ENCODE results near the gene ATP5ME. TPM values are rescaled to one million over a fixed set of nuclear protein-coding genes. Genes with fewer than 3 reads are reported as not detected.

Gene ATP5ME
- total RNA-seq, 2 experiments from 2014 or later, result 109 to 126 TPM

GRCh38 chr4:675036-675882, 1.2 kb upstream of the ATP5ME start:
- intact Hi-C loops (cut with DNase I, micrococcal nuclease), result loop anchor here (2.0 to 10.0 kb wide), 5 partner anchors 30 to 1330 kb away; partner anchors contain the start of genes IDUA (in 1 of the 2), NELFA (in 1 of the 2) and PCGF3 (in 1 of the 2)
- H3K36me3 ChIP-seq (ENCODE audit: insufficient read depth, low read length), result peaks cover 22% of the 10 kb centered on the region
- Mint-ChIP-seq H3K27ac (peak overlapping the region; percentile 87), H3K36me3 (ENCODE audit: low read depth) (peaks cover 30% of the 10 kb centered on the region), H3K27me3 (no peaks in the 10 kb centered on the region), H3K9me3 (no peaks in the 10 kb centered on the region), H3K4me3 (peak overlapping the region; percentile 83), H3K4me1 (ENCODE audit: low read depth) (peaks cover 4% of the 10 kb centered on the region)
- TF ChIP-seq, protein P1, sequence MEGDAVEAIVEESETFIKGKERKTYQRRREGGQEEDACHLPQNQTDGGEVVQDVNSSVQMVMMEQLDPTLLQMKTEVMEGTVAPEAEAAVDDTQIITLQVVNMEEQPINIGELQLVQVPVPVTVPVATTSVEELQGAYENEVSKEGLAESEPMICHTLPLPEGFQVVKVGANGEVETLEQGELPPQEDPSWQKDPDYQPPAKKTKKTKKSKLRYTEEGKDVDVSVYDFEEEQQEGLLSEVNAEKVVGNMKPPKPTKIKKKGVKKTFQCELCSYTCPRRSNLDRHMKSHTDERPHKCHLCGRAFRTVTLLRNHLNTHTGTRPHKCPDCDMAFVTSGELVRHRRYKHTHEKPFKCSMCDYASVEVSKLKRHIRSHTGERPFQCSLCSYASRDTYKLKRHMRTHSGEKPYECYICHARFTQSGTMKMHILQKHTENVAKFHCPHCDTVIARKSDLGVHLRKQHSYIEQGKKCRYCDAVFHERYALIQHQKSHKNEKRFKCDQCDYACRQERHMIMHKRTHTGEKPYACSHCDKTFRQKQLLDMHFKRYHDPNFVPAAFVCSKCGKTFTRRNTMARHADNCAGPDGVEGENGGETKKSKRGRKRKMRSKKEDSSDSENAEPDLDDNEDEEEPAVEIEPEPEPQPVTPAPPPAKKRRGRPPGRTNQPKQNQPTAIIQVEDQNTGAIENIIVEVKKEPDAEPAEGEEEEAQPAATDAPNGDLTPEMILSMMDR (IDR thresholded peaks at IDR 0.05), result no peak
- POLR2A ChIA-PET, result interaction anchor here (1.4 to 4.7 kb wide), 3 partner anchors 11 to 381 kb away, joined by 4 to 64 read pairs (median 9); no protein-coding TSS in a partner anchor
- no peaks in the 10 kb centered on the region for H3K27me3 ChIP-seq (ENCODE audit: control insufficient read depth in 1 of 2, insufficient read depth in 2 of 2, low read length in 2 of 2)
- H3K27ac ChIP-seq (ENCODE audit: low read depth in 1 of 2, low read length in 2 of 2), result peak overlapping the region; percentile 85 to 98
- peaks cover 26% of the 10 kb centered on the region for H3K4me1 ChIP-seq (ENCODE audit: insufficient read depth, low read length)
- DNase-seq (no peak), ATAC-seq (ENCODE audit: poor library complexity) (no peak)
- CTCF ChIA-PET, result interaction anchor here (1.2 to 1.6 kb wide), 2 partner anchors 9 to 433 kb away, joined by 3 to 5 read pairs; no protein-coding TSS in a partner anchor
- no peaks in the 10 kb centered on the region for H3K9me3 ChIP-seq (ENCODE audit: control insufficient read depth in 1 of 2, insufficient read depth in 1 of 2, low read length in 2 of 2)
- H3K4me3 ChIP-seq (ENCODE audit: low read length), result peak overlapping the region; percentile 88

DNA sequence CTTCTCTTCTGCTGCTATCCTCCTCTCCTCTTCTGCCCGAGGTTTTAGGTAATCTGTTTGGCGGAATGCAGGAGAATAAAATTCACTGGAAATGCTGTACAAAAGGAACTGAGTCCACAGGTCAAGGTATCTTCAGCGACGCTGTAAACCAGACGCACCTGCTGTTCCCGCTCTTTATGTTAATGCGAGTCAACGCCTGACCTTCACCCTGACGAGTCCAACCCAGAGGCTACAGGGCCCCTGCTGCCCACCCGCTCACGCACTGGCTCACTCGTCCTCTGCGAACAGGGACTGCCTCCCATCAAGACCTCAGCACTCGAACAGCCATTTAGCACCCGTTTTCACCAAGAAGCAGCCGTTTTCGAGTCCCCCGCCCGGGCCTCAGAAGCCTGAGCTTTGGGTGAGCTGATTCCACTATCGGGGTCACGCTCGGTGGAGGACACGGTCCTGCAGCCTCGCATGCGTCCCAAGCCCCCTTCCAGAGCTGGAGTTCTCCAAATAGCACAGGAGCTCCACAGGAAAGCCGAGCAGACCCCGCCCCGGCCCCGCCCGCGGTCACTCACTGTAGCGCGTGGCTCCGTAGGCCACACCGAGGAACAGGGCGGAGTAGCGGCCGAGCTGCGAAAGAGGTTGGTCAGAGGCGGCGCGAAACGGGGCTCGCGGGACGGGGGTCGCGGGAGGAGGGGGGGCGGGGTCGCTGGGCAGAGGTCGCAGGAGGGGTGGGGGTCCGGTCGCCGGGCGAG, 556 bp downstream of the ATP5ME start:
- CTCF ChIA-PET, result interaction anchor here (1.0 to 1.6 kb wide), 4 partner anchors 7 to 429 kb away, joined by 4 to 6 read pairs (median 4); no protein-coding TSS in a partner anchor
- H3K4me3 ChIP-seq (ENCODE audit: low read length), result peak overlapping the region; percentile 74
- DNase-seq, result no peak

More for the DNA sequence above, 556 bp downstream of the ATP5ME start:
- no peaks in the 10 kb centered on the region for H3K27me3 ChIP-seq (ENCODE audit: control insufficient read depth in 1 of 2, insufficient read depth in 2 of 2, low read length in 2 of 2)
- no peaks in the 10 kb centered on the region for H3K27me3 Mint-ChIP-seq
- TF ChIP-seq, protein P1 (IDR thresholded peaks at IDR 0.05), result no peak
- POLR2A ChIA-PET, result interaction anchor here (1.0 to 4.7 kb wide), 9 partner anchors 9 to 575 kb away, joined by 3 to 64 read pairs (median 7); partner anchors contain the start of genes CTBP1, GAK, IDUA and TMEM175
- intact Hi-C loops (cut with DNase I, micrococcal nuclease), result loop anchor here (1.0 to 10.0 kb wide), 8 partner anchors 31 to 1331 kb away; partner anchors contain the start of genes PCGF3 (in 2 of the 2), GAK (in 1 of the 2), IDUA (in 1 of the 2) and NELFA (in 1 of the 2)
- H3K4me1 ChIP-seq (ENCODE audit: insufficient read depth, low read length), result peaks cover 21% of the 10 kb centered on the region
- H3K9me3 Mint-ChIP-seq, result no peaks in the 10 kb centered on the region
- no peaks in the 10 kb centered on the region for H3K9me3 ChIP-seq (ENCODE audit: control insufficient read depth in 1 of 2, insufficient read depth in 1 of 2, low read length in 2 of 2)
- H3K4me3 Mint-ChIP-seq, result peak overlapping the region; percentile 81
- peak overlapping the region; percentile 87 for H3K27ac Mint-ChIP-seq
- H3K4me1 Mint-ChIP-seq (ENCODE audit: low read depth), result peaks cover 4% of the 10 kb centered on the region
- peaks cover 22% of the 10 kb centered on the region for H3K36me3 ChIP-seq (ENCODE audit: insufficient read depth, low read length)
- no peak overlapping the region for H3K27ac ChIP-seq (ENCODE audit: low read depth in 1 of 2, low read length in 2 of 2)
- peaks cover 34% of the 10 kb centered on the region for H3K36me3 Mint-ChIP-seq (ENCODE audit: low read depth)
- no peak for ATAC-seq (ENCODE audit: poor library complexity)
